GM19025 (cell line): Measurements from ENCODE around the gene RCOR3.
"Not testable (repeated sequence)": the region's sequence is repeated elsewhere in the genome, so short reads cannot be mapped to it uniquely, and the experiment has no call there.

ENCODE experiments used
- ATAC-seq: cut with Tn5 transposase; IDR thresholded peaks from one replicate; pipeline ENCODE4 v1.9.1; 2021; ENCODE audit warnings: mild to moderate bottlenecking, low read depth, moderate library complexity; ENCODE audit not compliant: unreplicated experiment

The RCOR3 gene

GRCh38 chr1:211259638-211260126 lies 516 bp downstream of the RCOR3 start:
- no peak for ATAC-seq

DNA sequence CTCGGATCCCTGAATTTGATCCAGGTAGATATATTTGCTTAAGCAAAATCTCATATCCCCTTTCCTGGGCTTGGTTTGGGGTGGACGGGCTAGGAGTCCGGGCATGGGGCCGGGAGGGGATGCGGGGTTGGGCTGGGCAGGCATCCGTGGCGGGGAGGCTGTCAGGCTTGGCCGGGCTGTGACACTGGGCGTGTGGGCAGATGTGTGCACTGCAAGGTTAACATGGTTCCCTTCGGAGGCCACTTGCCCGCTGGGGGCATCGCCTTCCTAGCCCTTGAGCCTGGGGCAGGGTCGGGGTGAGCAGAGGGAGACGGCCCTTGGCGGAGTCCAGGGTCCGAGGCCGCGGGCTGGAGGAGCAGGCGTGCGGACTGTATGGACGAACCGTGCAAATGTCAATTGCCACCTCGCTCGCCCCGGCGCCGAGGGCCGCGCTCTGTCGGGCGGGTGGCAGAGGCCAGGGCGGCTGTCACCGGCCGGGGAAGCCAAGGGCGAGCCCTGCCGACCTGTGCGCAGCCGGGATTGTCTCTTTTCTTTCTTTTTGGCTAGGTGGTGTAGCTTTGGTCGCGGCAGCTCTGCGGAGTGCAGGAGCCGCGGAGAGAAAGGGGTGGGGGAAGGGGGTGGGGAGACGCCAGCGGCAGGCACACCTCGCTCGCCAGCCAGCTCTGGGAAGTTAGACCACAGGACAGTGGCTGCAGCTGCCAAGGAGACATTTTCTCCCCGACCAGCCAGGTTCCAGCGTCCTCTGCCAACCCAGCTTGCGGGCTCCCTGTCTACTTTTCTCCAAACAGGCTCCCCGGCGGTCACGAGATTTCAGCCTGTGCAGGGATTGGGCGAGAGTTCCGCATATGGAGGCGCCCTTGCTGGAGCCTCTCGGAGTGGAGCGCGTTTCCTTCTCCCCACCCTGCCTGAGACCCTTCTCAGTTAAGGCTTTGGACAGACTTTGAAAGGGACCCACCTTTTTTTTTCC lies 1.3 kb downstream of the RCOR3 start:
- ATAC-seq, result peak; percentile 26

- no peak for ATAC-seq
Observed at GRCh38 chr1:211261229-211261628, 2.1 kb downstream of the RCOR3 start.

DNA sequence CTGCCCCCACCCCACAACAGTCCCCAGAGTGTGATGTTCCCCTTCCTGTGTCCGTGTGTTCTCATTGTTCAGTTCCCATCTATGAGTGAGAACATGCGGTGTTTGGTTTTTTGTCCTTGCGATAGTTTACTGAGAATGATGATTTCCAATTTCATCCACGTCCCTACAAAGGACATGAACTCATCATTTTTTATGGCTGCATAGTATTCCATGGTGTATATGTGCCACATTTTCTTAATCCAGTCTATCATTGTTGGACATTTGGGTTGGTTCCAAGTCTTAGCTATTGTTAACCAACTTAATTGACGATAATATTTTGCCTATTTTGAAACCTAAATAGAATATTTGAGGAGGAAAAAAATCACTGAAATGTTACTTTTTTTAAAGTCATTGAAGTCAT lies 3.9 kb downstream of the RCOR3 start:
- not testable (repeated sequence) for ATAC-seq

GRCh38 chr1:211267204-211267857 lies 8.2 kb downstream of the RCOR3 start:
- no peak for ATAC-seq

DNA sequence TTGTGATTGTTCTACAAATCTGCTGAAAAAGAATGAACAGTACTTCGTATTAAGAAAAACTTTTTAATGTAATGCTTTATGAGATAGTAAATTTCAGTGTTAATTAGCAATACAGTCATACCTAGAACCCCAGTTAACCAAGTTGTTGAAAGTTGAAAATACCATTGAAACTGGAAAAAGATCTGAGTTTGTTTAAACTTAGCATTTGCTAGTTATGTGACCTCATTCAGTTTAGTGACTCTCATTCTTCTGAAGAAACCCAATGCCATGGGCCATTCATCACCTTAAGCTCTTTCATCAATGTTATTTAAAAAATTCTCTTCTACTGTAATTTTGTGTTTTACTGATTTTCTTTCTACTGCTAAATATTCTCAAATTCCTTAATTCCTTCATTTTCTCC lies 20.2 kb downstream of the RCOR3 start:
- ATAC-seq, result no peak

- ATAC-seq, result no peak
Observed at GRCh38 chr1:211280910-211281309, 21.7 kb downstream of the RCOR3 start.

GRCh38 chr1:211281320-211282022 lies 22.3 kb downstream of the RCOR3 start:
- no peak for ATAC-seq

GRCh38 chr1:211282023-211282373 lies 22.8 kb downstream of the RCOR3 start:
- ATAC-seq, result no peak

GRCh38 chr1:211285196-211285595 lies 26.0 kb downstream of the RCOR3 start:
- ATAC-seq, result no peak

GRCh38 chr1:211287218-211287617 lies 28.1 kb downstream of the RCOR3 start:
- no peak for ATAC-seq

GRCh38 chr1:211292411-211292810 lies 33.2 kb downstream of the RCOR3 start:
- ATAC-seq, result no peak

- no peak for ATAC-seq
Observed at GRCh38 chr1:211296396-211296795, 37.2 kb downstream of the RCOR3 start.

- peak; percentile 92 for ATAC-seq
Observed at GRCh38 chr1:211305044-211305443, 45.9 kb downstream of the RCOR3 start.

DNA sequence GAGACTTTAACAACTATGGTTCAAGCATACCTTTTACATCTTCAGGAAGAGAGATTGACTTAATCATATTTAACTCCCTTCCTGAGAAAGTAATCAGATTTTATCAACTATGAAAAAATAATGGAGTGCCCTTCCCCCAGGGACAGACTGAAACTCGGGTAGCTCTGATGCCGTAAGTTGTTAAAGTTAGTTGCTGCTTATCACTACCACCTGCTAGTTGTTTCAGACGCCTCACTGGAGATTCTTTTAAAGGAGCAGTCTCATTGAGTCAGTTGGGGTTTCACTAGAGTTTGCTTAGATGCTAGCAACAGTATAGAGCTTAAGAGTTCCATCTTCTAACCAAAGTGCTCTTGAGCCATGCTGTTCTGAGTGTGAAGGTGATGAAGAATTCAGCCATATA lies 50.5 kb downstream of the RCOR3 start:
- no peak for ATAC-seq

DNA sequence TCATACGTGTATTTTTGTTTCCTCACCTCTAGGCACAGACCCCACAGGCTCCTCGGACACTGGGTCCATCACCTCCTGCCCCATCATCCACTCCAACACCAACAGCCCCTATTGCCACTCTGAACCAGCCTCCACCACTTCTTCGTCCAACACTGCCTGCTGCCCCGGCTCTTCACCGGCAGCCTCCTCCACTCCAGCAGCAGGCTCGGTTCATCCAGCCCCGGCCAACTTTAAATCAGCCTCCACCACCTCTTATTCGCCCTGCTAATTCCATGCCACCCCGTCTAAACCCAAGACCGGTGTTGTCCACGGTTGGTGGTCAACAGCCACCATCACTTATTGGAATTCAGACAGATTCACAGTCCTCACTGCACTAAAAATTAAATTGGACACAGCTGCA lies 54.2 kb downstream of the RCOR3 start:
- no peak for ATAC-seq

GRCh38 chr1:211318576-211319280 lies 59.6 kb downstream of the RCOR3 start:
- no peak for ATAC-seq

DNA sequence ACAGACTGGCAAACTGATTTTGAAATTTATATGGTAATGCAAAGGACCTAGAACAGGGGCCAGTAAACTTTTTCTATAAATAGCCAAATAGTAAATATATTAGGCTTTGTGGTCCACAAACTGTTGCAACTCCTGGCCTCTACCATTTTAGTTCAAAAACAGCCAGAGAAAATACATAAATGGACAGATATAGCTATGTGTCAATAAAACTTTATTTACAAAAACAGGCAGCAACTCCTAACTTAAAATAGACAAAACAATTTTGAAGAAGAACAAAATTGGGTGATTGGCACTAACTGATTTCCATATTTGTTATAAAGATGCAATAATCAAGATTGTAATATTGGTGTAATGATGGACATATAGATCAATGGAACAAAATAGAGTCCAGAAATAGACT lies 60.7 kb downstream of the RCOR3 start:
- ATAC-seq, result no peak

DNA sequence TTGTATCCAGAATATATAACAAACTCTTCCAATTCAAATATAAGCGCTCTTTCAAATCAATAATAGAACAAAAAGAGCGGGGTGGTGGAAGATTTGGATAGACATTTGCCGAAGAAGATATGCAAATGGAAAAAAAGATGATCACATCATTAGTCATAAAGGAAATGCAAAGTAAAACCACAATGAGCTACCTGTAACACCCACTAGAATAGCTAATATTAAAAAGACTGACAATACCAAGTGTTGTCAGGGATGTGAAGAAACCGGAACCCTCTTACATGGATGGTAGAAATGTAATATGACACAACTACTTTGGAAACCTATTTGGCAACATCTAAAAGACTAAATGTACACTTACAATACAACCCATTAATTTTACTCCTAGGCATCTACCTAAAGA lies 61.8 kb downstream of the RCOR3 start:
- ATAC-seq, result no peak

GRCh38 chr1:211321646-211322045 lies 62.5 kb downstream of the RCOR3 start:
- not testable (repeated sequence) for ATAC-seq
